Heart right ventricle (tissue), 16 donors: ENCODE data around the gene HELZ. TPM values are rescaled to one million over a fixed set of nuclear protein-coding genes. Genes with fewer than 3 reads are reported as not detected.

Experiments
- ATAC-seq, 8 donors: fragments of 200-7000 bp; cut with Tn5 transposase; one replicate each; pipeline ENCODE4 v1.9.1; 2020; ENCODE audit warnings: mild to moderate bottlenecking in 8 of 8, moderate library complexity in 8 of 8, moderate number of reproducible peaks in 1 of 8
- DNase-seq, 2 donors: peaks; one replicate each; pipeline ENCODE4 v3.0.0-alpha.2; 2020
- H3K27ac ChIP-seq, 10 donors: fragments of 200-600 bp; sonication (generic) in 2 of 10; one replicate each; pipeline versions ENCODE4 v1.5.0 to v1.8.0; 2020 to 2022; ENCODE audit warnings: mild to moderate bottlenecking in 3 of 10
- H3K27me3 ChIP-seq, 7 donors: fragments of 200-600 bp; one replicate each; pipeline ENCODE4 v1.8.0; 2021 to 2022; ENCODE audit warnings: mild to moderate bottlenecking in 2 of 7
- H3K36me3 ChIP-seq, 9 donors: fragments of 200-600 bp; sonication (generic) in 1 of 9; one replicate each; pipeline versions ENCODE4 v1.5.0 to v1.8.0; 2020 to 2022; ENCODE audit warnings: mild to moderate bottlenecking in 2 of 9
- H3K4me1 ChIP-seq, 9 donors: fragments of 200-600 bp; sonication (generic) in 1 of 9; one replicate each; pipeline versions ENCODE4 v1.5.0 to v1.8.0; 2020 to 2022; ENCODE audit warnings: mild to moderate bottlenecking in 4 of 9
- H3K4me3 ChIP-seq, 10 donors: fragments of 200-600 bp; sonication (generic) in 2 of 10; one replicate each; pipeline versions ENCODE4 v1.5.0 to v1.8.0; 2020 to 2022; ENCODE audit warnings: mild to moderate bottlenecking in 7 of 10, moderate library complexity in 2 of 10
- H3K9me3 ChIP-seq, 11 donors: fragments of 200-600 bp in 10 of 11; sonication (generic) in 2 of 11; one replicate each; pipeline versions ENCODE4 v1.5.0 to v1.8.0; 2013 to 2022; ENCODE audit warnings: mild to moderate bottlenecking in 2 of 11, control low read depth in 1 of 11, moderate library complexity in 1 of 11
- CTCF ChIP-seq, 9 donors: fragments of 200-600 bp; sonication (generic) in 2 of 9; IDR thresholded peaks; one replicate each; pipeline versions ENCODE4 v1.5.0 to v1.8.0; 2021 to 2022; ENCODE audit warnings: antibody characterized with exemption in 9 of 9, mild to moderate bottlenecking in 5 of 9, moderate library complexity in 1 of 9
- WGBS, 2 donors: extraction: QIAGEN DNeasy Blood & Tissue Kit; methylation state at CpG; one replicate each; pipeline ENCODE4 v1.1.7; 2013; ENCODE audit warnings: inconsistent platforms in 1 of 2; 5-methylcytosine and 5-hydroxymethylcytosine counted together
- intact Hi-C, 10 donors: fragments of 100-400 bp; cut with DNase I; formaldehyde crosslinking; loops; one replicate each; pipeline versions ENCODE4 v1.11.1 to v1.14.2; 2022
- polyA plus RNA-seq, 2 donors: library from polyadenylated mRNA; stranded (reverse); fragments of 200-250 nt; gene quantifications; one replicate each; pipeline ENCODE4 v1.2.3, GENCODE V29; 2013
- total RNA-seq, 10 donors: library from RNA; stranded (reverse); fragmentation: NEBNext Ultra II Directional in 3 of 10; extraction: Animal tissue kit (Norgen Biotek cat#: 25700) in 3 of 10; gene quantifications; one replicate each; pipeline versions ENCODE4 v1.2.1 to v1.2.4, GENCODE V29; 2021 to 2023
- donor health status: Arrhythmogenic right ventricular cardiomyopathy.
- donor health status: ischemic (EF 13 %, LVEDD 7.1; RV severe dilation, severe dysfunction).
- donor health status: healthy with polysubstance abuse.
- donor health status: DM: no; HTN: yes; CAD: no.
- donor health status: DM: no; HTN: no; CAD: no.
- donor health status: ischemic (EF 25% LVEDD 6.9; RV normal size, moderate dysfunction).
- donor health status: ischemic (EF 25% LVEDD 5.7; RV mildly dilated, moderate dysfunction).
- donor health status: healthy.
- donor health status: DM: yes; HTN: yes; CAD: no.
- donor health status: Ischemic cardiomyopathy.
- donor health status: ischemic (EF 35%, LVEDD 5.7; RV mildly dilated, moderate dysfunction).
- donor health status: nonischemic (EF 11% LVEDD 7.7; RV severe dilation, severe dysfunction).
- donor health status: DM: yes; HTN: yes; CAD: no.
- donor health status: PGD.
- donor health status: ischemic (EF 29% LVEDD 5.4; RV normal size, mild dysfunction).
- donor health status: nonischemic (EF 23%, LVEDD 6.1; RV moderate dilation, normal function).

Gene HELZ
- total and polyA plus RNA-seq, 12 donors = 2.4 to 50.3 (median 40.6) TPM

DNA sequence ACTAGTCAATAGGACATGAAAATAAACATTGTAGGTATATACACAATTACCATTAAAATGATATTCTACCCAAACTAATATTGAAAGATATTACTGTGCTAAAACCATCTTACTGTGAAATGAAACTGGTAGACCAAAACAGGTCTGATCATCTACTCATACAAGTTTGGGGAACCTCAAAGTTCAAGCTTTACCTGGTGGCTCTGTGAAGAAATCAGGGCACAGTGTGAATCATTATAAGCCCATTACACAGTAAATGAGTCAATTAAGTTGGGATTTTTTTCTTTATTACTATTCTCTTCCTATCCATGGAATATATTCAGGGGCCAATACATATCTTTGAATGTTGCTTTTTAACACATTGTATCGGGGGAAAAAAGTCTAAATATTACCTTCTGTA is 57.1 kb downstream of the HELZ start:
- intact Hi-C loops = no loop called here
- ATAC-seq = no peak
- WGBS, 2 donors = 97% methylated on average over 1 of the region's 1 CpG

GRCh38 chr17:67186782-67187181 is 58.2 kb downstream of the HELZ start:
- 97 to 98% methylated on average over 4 of the region's 4 CpGs for WGBS, 2 donors
- no peak for TF ChIP-seq CTCF (IDR thresholded peaks at IDR 0.05)
- Histone ChIP-seq H3K27ac (no peak overlapping the region), H3K4me3 (no peak overlapping the region), H3K4me1 (peaks cover 0 to 16% (median 7%) of the 10 kb centered on the region in 9 donors), H3K27me3 (no peaks in the 10 kb centered on the region), H3K36me3 (peaks cover 0 to 74% (median 10%) of the 10 kb centered on the region in 9 donors), H3K9me3 (no peaks in the 10 kb centered on the region)
- ATAC-seq (no peak), DNase-seq (no peak)
- intact Hi-C loops = no loop called here

More for the DNA sequence above, 57.1 kb downstream of the HELZ start:
- H3K27ac ChIP-seq = no peak overlapping the region
- H3K27me3 ChIP-seq = no peaks in the 10 kb centered on the region
- TF ChIP-seq CTCF (IDR thresholded peaks at IDR 0.05) = no peak
- DNase-seq = no peak
- no peaks in the 10 kb centered on the region for H3K9me3 ChIP-seq
- peaks cover 0 to 15% (median 7%) of the 10 kb centered on the region in 9 donors for H3K4me1 ChIP-seq
- peaks cover 0 to 71% (median 10%) of the 10 kb centered on the region in 9 donors for H3K36me3 ChIP-seq
- no peak overlapping the region for H3K4me3 ChIP-seq

GRCh38 chr17:67183531-67183930 is 61.5 kb downstream of the HELZ start:
- intact Hi-C loops = no loop called here
- TF ChIP-seq CTCF (IDR thresholded peaks at IDR 0.05) = no peak

DNA sequence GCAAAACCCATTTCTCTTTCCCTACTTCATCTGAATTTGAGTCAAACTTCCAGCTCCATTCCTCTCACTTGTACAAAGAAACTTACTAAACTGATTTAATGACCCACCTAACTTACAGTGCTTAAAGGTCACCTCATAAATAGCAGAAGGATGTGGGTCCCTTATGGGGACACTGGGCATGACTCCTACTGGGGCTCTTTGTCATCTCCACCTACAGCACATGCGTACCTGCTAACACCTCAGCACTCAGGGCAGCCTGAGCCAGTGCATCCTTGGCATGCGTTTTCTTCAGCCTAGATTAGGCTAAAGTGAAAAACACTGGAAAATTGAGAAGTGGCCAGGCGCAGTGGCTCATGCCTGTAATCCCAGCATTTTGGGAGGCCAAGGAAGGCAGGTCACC is 63.2 kb downstream of the HELZ start:
- intact Hi-C loops = no loop called here
- no peak for ATAC-seq

More at GRCh38 chr17:67183531-67183930, 61.5 kb downstream of the HELZ start:
- no peak overlapping the region for H3K4me3 ChIP-seq
- no peak overlapping the region for H3K27ac ChIP-seq
- WGBS, 2 donors = 64 to 75% methylated on average over 1 of the region's 1 CpG
- H3K27me3 ChIP-seq = no peaks in the 10 kb centered on the region
- H3K36me3 ChIP-seq = peaks cover 0 to 48% (median 10%) of the 10 kb centered on the region in 9 donors
- peaks cover 0 to 16% (median 7%) of the 10 kb centered on the region in 9 donors for H3K4me1 ChIP-seq
- H3K9me3 ChIP-seq = no peaks in the 10 kb centered on the region
- DNase-seq = no peak
- ATAC-seq = no peak

More for the DNA sequence above, 63.2 kb downstream of the HELZ start:
- Histone ChIP-seq H3K27ac (no peak overlapping the region), H3K9me3 (no peaks in the 10 kb centered on the region), H3K36me3 (peaks cover 0 to 48% (median 0%) of the 10 kb centered on the region in 9 donors), H3K4me1 (peaks cover 0 to 16% (median 7%) of the 10 kb centered on the region in 9 donors), H3K27me3 (no peaks in the 10 kb centered on the region), H3K4me3 (no peak overlapping the region)
- WGBS, 2 donors = 93 to 96% methylated on average over 3 of the region's 3 CpGs
- no peak for TF ChIP-seq CTCF (IDR thresholded peaks at IDR 0.05)
- no peak for DNase-seq
